ENCODE measurements around the gene UBP1.
A peak's percentile ranks its signal among the peaks of the same experiment; 100 is the strongest.
"Not testable (repeated sequence)": the region's sequence is repeated elsewhere in the genome, so short reads cannot be mapped to it uniquely, and the experiment has no call there.

The UBP1 gene

GRCh38 chr3:33440328-33441224, at the start of gene UBP1:
UBP1 (minus strand) TSS chr3:33440405; CDS start chr3:33439848, 557 bp downstream.
- DNase-seq: peak; percentile 95 to 99

DNA sequence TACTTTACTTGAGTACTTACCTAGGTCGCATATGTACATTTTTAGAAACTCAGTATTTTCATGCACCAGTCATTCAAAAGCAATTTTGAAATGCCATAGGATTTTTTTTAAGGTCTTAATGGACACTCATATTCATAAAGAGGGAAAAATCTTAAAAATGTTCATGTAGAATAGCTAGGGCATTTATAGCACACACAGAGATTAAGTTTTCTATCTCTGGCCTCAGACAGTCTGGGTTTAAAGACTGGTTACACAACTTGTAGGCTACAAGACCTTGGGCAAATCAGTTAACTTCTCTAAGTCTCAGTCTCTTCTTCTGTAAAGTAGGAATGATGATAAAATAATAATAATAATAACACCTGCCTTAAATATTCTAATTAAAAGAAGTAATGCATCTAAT, 48.5 kb upstream of the UBP1 start:
- DNase-seq: no peak

DNA sequence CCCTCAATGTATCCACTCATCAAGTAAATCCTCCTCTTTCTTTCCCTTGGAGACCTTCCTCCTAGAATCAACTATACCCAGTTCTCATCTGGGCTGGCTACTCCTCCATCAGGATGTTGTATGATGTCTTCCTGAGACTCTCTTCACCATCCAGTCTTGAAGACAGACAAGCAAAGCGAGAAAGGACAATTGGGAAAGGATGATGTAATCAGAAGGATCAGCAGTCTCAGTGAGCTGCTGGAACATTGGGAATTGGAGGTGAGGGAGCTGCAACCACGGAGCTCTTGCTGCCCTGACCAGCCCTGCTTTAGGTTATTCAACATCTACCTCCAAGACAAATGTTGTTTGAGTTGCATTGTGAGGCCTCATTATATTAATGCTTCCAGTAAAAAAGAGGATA, 48.0 kb upstream of the UBP1 start:
- DNase-seq: no peak

DNA sequence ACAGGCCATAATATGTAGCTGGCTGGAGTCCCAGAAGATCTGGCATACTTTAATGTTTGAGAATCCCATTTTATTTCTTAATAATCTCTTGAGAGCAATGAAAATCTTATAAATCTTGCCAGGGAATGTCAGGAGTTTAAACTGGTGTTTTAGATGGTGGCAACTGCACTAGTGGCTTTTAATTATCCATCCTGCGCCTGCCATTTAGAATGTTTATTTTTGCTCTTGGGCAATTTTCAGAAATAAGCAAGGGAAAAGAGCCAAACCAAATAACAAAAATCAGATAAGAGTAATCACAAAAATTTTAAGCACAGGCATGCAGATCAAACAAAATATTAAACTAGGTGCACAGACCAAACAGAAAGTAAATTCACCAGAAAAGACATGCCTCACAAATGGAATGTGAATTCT, 41.9 kb upstream of the UBP1 start:
- DNase-seq: no peak

DNA sequence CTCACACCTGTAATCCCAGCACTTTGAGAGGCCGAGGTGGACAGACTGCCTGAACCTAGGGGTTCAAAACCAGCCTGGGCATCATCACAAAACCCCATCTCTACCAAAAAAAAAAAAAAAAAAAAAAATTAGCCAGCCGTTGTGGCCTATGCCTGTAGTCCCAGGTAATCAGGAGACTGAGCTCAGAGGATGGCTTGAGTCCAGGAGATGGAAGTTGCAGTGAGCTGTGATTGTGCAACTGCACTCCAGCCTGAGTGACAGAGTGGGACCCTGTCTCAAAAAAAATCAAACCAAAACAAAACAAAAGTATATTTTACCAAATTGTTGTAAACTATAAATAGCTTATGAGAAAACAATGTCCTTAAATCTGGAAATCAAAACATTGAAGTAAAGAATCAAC, 34.7 kb upstream of the UBP1 start:
- no peak for DNase-seq

GRCh38 chr3:33473813-33474212, 33.6 kb upstream of the UBP1 start:
- DNase-seq: no peak

DNA sequence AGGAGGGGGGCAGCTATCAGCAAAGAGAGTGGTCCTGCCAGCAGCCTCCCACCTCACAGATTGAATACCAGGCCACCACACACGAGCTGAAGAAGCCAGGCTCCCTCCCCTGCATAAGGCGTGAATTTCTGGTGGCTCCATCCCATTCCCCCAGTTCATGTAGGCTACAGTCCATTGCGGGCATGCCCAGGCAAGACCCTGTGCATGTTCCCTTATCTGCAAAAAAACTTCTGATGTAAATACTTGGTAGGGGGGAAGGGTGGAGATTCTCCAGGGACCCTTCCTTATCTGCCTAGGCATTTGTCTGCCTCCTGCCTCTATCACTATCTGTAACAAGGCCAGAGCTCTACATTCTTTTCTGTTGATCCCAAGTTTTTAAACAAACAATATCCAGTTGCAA, 27.6 kb upstream of the UBP1 start:
- DNase-seq: no peak

GRCh38 chr3:33461097-33461496, 20.9 kb upstream of the UBP1 start:
- DNase-seq: no peak

DNA sequence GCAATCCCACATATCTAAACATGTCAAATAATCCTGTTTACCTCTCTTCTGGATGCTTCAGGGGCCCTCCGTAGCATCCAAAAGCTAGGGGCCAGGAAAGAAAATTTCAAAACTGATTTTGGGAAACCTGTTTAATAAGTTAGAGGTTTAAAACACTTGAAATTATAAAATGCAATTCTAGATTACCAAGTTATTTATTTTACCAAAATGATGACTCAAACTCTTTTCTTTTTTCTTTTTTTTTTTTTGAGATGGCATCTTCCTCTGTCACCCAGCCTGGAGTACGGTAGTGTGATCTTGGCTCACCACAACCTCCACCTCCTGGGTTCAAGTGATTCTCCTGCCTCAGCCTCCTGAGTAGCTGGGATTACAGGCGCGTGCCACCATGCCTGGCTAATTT, 19.4 kb upstream of the UBP1 start:
- DNase-seq: not testable (repeated sequence)

DNA sequence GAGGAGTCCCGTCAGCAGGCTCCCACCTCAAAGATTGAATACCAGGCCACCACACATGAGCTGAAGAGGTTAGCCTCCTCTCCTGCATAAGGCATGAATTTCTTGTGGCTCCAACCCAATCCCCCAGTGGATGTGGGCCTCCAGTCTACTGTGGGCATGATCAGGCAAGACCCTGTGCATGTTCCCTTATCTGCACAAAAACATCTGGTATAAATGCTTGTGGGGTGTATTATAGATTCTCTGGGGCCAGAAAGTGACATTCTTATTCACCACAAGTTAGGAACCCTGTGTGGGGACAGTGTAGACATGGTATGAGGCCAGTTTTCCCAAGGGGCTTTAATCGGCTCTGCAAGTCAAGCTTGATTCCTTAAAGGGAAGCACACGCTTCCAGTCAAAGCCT, 18.2 kb upstream of the UBP1 start:
- no peak for DNase-seq

DNA sequence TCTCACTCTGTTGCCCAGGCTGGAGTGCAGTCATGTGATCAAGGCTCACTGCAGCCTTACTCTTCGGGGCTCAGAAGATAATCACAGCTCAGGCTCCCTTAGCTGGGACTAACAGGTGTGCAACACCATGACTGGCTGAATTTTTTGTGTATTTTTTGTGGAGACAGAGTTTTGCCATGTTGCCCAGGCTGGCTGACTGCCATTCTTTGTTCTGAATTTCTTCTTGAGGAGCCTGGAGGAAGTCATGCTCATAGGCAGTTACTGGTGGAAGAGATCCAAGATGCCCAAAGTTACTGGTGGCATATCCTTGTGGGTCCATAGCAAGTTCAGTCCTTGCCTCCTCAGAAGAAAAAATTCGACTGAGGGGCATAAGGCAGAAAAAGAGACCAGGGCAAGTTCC, 16.6 kb upstream of the UBP1 start:
- DNase-seq: no peak

DNA sequence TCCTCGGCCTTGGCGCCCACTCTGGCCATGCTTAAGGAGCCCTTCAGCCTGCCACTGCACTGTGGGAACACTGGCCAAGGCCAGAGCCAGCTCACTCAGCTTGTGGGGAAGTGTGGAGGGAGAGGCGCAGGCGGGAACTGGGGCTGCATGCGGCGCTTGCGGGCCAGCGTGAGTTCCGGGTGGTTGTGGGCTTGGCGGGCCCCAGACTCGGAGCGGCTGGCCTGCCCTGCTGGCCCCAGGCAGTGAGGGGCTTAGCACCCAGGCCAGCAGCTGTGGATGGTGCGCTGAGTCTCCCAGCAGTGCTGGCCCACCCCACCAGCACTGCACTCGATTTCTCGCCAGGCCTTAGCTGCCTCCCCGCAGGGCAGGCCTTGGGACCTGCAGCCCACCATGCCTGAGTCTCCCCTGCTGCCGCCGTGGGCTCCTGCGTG, 13.1 kb upstream of the UBP1 start:
- DNase-seq: no peak

GRCh38 chr3:33451994-33452393, 11.8 kb upstream of the UBP1 start:
- not testable (repeated sequence) for DNase-seq

DNA sequence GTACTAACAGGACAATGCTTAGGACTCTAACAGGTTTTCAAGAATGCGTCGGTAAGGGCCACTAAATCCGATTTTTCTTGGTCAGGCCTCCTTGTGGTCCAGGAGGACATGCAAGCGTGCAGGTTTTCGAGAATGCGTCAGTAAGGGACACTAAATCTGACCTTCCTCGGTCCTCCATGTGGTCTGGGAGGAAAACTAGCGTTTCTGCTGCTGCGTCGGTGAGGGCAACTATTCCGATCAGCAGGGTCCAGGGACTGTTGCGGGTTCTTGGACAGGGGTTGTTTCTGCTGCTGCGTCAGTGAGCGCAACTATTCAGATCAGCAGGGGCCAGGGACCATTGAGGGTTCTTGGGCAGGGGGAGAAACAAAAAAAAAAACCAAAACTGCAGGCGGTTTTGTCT, 7.8 kb upstream of the UBP1 start:
- DNase-seq: no peak

DNA sequence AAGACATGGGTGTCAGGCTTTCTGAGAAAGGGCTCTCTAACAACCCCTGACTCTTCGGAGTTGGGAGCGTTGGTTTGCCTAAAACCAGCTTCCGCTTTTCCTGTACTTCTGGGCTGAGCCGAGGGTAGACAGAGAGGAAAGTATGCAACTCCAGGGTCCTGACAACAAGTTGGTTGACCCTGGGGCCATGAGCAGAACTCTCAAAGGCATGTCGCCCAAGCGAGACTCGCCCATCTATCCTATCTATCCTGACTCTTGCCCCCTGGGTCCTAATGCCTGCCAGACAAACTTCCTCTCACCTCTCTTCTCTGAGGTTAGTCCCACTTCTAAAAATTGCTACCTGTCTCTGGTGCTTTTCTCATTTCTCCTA, 7.0 kb upstream of the UBP1 start:
- DNase-seq: not testable (repeated sequence)

DNA sequence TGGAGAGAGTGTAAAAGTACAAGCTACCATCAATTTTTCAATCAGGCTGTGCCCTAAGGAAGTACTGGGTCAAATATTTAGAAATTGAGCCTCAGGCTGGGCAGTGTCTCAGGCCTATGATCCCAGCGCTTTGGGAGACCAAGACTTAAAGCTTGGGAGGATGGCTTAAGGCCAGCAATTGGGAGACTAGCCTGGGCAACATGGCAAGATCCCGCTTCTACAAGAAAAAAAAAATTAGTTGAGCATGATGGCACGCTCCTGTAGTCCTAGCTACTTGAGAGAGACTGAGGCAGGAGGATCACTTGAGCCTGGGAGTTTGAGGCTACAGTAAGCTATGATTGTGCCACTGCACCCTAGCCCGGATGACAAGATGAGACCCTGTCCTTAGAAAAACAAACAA, 2.0 kb upstream of the UBP1 start:
- no peak for DNase-seq

DNA sequence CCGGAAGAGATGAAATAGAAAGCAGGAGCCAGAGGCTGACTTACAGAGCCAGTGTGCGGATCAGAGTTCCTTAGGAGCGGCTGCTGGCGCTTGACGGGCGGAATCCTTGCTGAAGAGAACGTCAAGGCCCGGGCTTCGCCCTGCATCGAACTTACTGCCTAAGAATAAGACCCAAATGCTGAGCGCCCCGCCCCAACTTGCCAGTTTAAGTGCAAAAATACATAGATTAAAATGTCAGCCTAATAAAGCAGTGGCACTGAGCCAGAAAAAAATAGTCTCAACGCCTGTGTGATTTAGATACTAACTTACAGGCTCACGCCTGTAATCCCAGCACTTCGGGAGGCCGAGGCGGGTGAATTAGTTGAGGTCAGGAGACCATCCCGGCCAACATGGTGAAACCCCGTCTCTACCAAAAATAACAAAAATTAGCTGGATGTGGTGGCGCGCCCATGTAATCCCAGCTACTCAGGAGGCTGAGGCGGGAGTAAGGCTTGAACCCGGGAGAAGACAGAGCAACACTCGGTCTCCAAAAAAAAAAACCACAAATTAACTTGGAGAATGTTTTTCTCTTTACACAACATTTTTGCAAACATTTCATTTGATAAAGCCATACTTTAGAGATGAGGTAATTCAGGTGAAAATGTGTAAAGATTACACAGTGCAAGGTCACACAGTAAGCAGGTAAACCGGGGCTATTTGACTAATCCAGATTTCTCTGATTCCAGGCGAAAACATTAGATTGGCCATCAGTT, 1.2 kb upstream of the UBP1 start:
- no peak for DNase-seq

- peak; percentile 34 to 51 for DNase-seq
Observed at GRCh38 chr3:33439546-33440327, 468 bp downstream of the UBP1 start.

DNA sequence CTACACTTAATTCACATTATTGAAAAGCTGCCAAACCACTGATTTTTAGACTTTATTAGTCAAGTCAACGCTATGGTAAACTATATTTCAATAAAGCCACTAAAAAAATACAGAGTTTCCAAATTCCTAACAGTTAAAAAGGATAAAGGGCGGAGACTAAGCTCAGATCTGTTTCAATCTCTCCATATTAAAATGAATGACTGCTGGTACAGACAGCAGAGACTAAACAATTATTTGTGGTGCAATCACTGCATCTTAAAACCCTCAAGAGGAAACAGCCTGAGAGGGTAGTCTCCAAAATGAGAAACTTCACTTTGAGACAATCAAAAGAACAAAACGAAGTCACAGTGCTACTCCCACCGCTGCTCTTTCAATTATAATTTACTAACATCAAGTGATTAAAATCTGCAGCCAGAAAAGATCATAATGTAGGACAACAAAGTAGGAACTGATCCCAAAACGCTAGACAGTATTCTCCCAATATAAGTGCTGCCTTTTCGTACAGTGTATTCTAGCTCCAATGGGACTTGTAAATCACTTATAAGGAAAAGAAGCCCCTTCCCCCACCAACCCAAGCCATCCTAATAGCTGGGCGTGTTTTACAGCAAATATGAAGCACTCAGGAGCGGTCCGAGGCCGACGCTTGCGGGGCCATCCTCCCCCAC, 1.2 kb downstream of the UBP1 start:
- no peak for DNase-seq

DNA sequence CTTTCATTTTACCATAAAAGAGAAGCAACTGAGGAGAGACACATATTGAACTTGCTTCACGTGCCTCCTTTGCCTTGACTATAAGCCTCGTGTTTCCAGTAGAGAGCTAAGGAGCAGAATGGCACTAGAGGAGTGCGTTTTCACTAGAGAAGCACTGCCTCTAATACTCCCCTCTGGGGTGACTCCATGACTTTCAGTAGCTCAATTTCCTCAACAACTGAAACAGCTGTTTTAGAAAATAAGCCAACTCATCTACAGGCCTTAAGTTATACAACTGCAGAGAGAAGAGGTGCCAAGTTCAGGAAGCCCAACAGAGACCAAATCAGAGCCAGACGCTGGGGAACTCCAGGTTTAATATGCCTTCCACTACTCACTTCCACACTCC, 1.9 kb downstream of the UBP1 start:
- DNase-seq: peak in 1 of 2 donors; percentile 53

- DNase-seq: no peak
Observed at GRCh38 chr3:33437556-33438283, 2.5 kb downstream of the UBP1 start.

DNA sequence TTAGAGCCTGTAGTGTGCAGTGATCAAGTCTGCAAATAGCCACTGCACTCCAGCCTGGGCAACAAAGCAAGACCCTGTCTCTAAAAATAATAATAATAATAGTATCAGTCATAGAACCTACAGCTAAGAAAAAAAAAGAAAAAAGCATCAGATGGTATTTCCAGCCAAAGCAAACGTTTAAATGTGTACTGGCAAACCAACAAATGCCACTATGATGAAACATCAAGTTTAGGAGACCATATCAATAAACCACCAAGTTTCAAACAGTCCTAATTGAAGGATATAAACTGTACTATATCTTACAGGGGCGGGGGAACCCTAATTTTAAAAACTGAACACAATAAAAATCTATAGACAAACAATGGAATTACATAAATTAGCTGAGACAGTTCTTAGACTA, 6.4 kb downstream of the UBP1 start:
- DNase-seq: no peak
